GM12878 (cell line): ENCODE measurements around the gene RAB29. TPM values are rescaled to one million over a fixed set of nuclear protein-coding genes. Genes with fewer than 3 reads are reported as not detected.

Source experiments
- ATAC-seq: fragments of 200-7000 bp; cut with Tn5 transposase; 3 replicates; pipeline ENCODE4 v1.9.1; 2020; ENCODE audit warnings: mild to moderate bottlenecking, moderate library complexity
- BruUV-seq: library from RNA; stranded (reverse); fragments of 400-500 nt; replicated peaks from 2 replicates; lab custom pipeline; 2021; lab: Mats Ljungman, UMichigan
- CTCF ChIA-PET: fragments of 300-600 bp; sonication (Branson Sonifier 250); formaldehyde crosslinking; extraction: SDS; loops from one replicate; lab custom pipeline; 2021; ENCODE audit warnings: inconsistent platforms; lab: Yijun Ruan, JAX
- POLR2A ChIA-PET: fragments of 350-600 bp; formaldehyde crosslinking; extraction: SDS; loops from one replicate; lab custom pipeline; 2021; ENCODE audit warnings: inconsistent platforms; lab: Charles Lee
- RAD21 ChIA-PET: fragments of 300-600 bp; sonication (Branson Sonifier 250); formaldehyde crosslinking; loops from one replicate; lab custom pipeline; 2023; ENCODE audit warnings: antibody characterized with exemption; ENCODE audit not compliant: unreplicated experiment; lab: Charles Lee
- SMC1A ChIA-PET: fragments of 300-600 bp; sonication (Branson Sonifier 250); formaldehyde crosslinking; loops from one replicate; lab custom pipeline; 2023; ENCODE audit not compliant: unreplicated experiment, uncharacterized antibody; lab: Charles Lee
- DNase-seq: peaks from one replicate; pipeline ENCODE4 v3.0.0-alpha.2; 2011; ENCODE audit warnings: low read depth, low spot score
- FAIRE-seq: peaks from 3 replicates; lab custom pipeline; 2011; peaks lifted over from hg19 to GRCh38; lab: Jason Lieb, UNC
- H2AFZ ChIP-seq: 2 replicates; pipeline ENCODE4 v1.6.0; 2011; ENCODE audit warnings: low read depth, low read length, control low read depth; ENCODE audit not compliant: control insufficient read depth
- H3K27ac ChIP-seq: 2 replicates; pipeline ENCODE4 v1.5.1; 2011; ENCODE audit warnings: control low read depth; ENCODE audit not compliant: control insufficient read depth, insufficient read depth
- H3K27me3 ChIP-seq, 2 experiments: replicated peaks in 1 of 2; 2 replicates each; pipeline versions ENCODE4 v1.6.0 to v1.6.1; 2011; ENCODE audit warnings: low read length in 1 of 2; ENCODE audit not compliant: control insufficient read depth in 2 of 2, insufficient read depth in 2 of 2
- H3K36me3 ChIP-seq, 2 experiments: 2 replicates each; pipeline ENCODE4 v1.5.1; 2011; ENCODE audit warnings: low read length in 1 of 2; ENCODE audit not compliant: control insufficient read depth in 2 of 2, insufficient read depth in 2 of 2
- H3K4me1 ChIP-seq: 2 replicates; pipeline ENCODE4 v1.6.1; 2011; ENCODE audit warnings: mild to moderate bottlenecking, low read length, moderate library complexity, mixed read lengths; ENCODE audit not compliant: control insufficient read depth, insufficient read depth
- H3K4me2 ChIP-seq: 2 replicates; pipeline ENCODE4 v1.6.0; 2011; ENCODE audit warnings: control low read depth; ENCODE audit not compliant: control insufficient read depth, insufficient read depth
- H3K4me3 ChIP-seq: fragments of 200-600 bp; sonication (generic); 2 replicates; pipeline ENCODE4 v1.5.1; 2016
- H3K79me2 ChIP-seq: 2 replicates; pipeline ENCODE4 v1.6.0; 2011; ENCODE audit warnings: low read length; ENCODE audit not compliant: control insufficient read depth, insufficient read depth
- H3K9ac ChIP-seq: 2 replicates; pipeline ENCODE4 v1.8.0; 2011; ENCODE audit warnings: low read length, control low read depth, mixed read lengths; ENCODE audit not compliant: control insufficient read depth, insufficient read depth
- H3K9me3 ChIP-seq: replicated peaks from 3 replicates; pipeline ENCODE4 v1.5.1; 2011; ENCODE audit warnings: mild to moderate bottlenecking, low read length; ENCODE audit not compliant: control insufficient read depth, insufficient read depth
- H4K20me1 ChIP-seq: 2 replicates; pipeline ENCODE4 v1.6.0; 2011; ENCODE audit not compliant: control insufficient read depth, insufficient read depth
- ATF3 ChIP-seq: IDR thresholded peaks from 2 replicates; pipeline ENCODE4 v1.6.1; 2011; ENCODE audit warnings: low read depth, mild to moderate bottlenecking, low read length, moderate library complexity, borderline replicate concordance; ENCODE audit errors: extremely low read depth
- BRCA1 ChIP-seq: IDR thresholded peaks from 2 replicates; pipeline ENCODE4 v1.6.1; 2011; ENCODE audit warnings: low read depth, low read length, improper control_type of control experiment
- DPF2 ChIP-seq: fragments of 450-650 bp; IDR thresholded peaks from 2 replicates; pipeline ENCODE4 v1.6.1; 2017; ENCODE audit warnings: mild to moderate bottlenecking
- PAX5 ChIP-seq: IDR thresholded peaks from 2 replicates; pipeline ENCODE4 v1.6.1; 2011; ENCODE audit warnings: low read depth, low read length, borderline replicate concordance
- PAX8 ChIP-seq: fragments of 450-650 bp; IDR thresholded peaks from 2 replicates; pipeline ENCODE4 v1.6.1; 2017; ENCODE audit warnings: mild to moderate bottlenecking, moderate library complexity
- SRF ChIP-seq, 2 experiments: IDR thresholded peaks; 2 replicates each; pipeline ENCODE4 v1.6.1; 2011; ENCODE audit warnings: low read depth in 2 of 2, low read length in 2 of 2, mild to moderate bottlenecking in 1 of 2, moderate library complexity in 1 of 2
- TBL1XR1 ChIP-seq: IDR thresholded peaks from 2 replicates; pipeline ENCODE4 v1.6.1; 2012; ENCODE audit warnings: low read depth, low read length, improper control_type of control experiment
- ZNF207 ChIP-seq: fragments of 450-650 bp; IDR thresholded peaks from 2 replicates; pipeline ENCODE4 v1.6.1; 2014; ENCODE audit warnings: antibody characterized with exemption, mild to moderate bottlenecking, borderline replicate concordance
- ZNF384 ChIP-seq: IDR thresholded peaks from 2 replicates; pipeline ENCODE4 v1.6.1; 2012; ENCODE audit warnings: low read depth, mild to moderate bottlenecking, low read length, improper control_type of control experiment, borderline replicate concordance
- WGBS: methylation state at CpG from one replicate; pipeline ENCODE4 v1.1.6; 2016; ENCODE audit warnings: low lambda C conversion rate; ENCODE audit not compliant: insufficient replicate concordance, insufficient coverage; ENCODE audit errors: missing lambda C conversion rate; 5-methylcytosine and 5-hydroxymethylcytosine counted together
- in situ Hi-C: fragments of 300-500 bp; cut with MboI; formaldehyde crosslinking; loops from 9 replicates; pipeline ENCODE4 v1.14.3; 2018; ENCODE audit warnings: mixed read lengths
- intact Hi-C: fragments of 100-400 bp; cut with micrococcal nuclease; formaldehyde crosslinking; loops from one replicate; pipeline ENCODE4 v1.14.2; 2022; ENCODE audit not compliant: unreplicated experiment
- polyA plus RNA-seq, 11 experiments: library from polyadenylated mRNA; depleted of rRNA in 4 of 11; unstranded in 6 of 11; stranded (reverse) in 5 of 11; fragments of >200 nt; fragmentation: Nextera tagmentation in 4 of 11; fragmentation: Illumina TruSeq in 1 of 11; extraction: Ambion mirVana in 4 of 11; extraction: Trizol in 1 of 11; gene quantifications; 1 replicate in 1 of 11; 2 replicates in 10 of 11; pipeline versions ENCODE4 v1.2.1 to v1.2.3, GENCODE V29; 2011 to 2016; ENCODE audit warnings: inconsistent platforms in 2 of 11, missing spikeins in 2 of 11, low read depth in 1 of 11
- total RNA-seq, 4 experiments: library from RNA; depleted of rRNA in 3 of 4; stranded (reverse); fragments of >200 nt in 3 of 4; fragmentation: Illumina TruSeq in 1 of 4; extraction: Trizol in 1 of 4; gene quantifications; 2 replicates each; pipeline versions ENCODE4 v1.2.1 to v1.2.3, GENCODE V29; 2013 to 2021
- TF ChIP-seq, protein P1 (sequence below): IDR thresholded peaks from 2 replicates; pipeline ENCODE4 v1.6.1; 2012; ENCODE audit warnings: low read depth, low read length, improper control_type of control experiment

The RAB29 gene
- total and polyA plus RNA-seq, 10 of the 15 experiments (the other 5 are each of a cell fraction or from before 2014, with no cell fraction given) = 11.7 to 74.5 (median 15.0) TPM

DNA sequence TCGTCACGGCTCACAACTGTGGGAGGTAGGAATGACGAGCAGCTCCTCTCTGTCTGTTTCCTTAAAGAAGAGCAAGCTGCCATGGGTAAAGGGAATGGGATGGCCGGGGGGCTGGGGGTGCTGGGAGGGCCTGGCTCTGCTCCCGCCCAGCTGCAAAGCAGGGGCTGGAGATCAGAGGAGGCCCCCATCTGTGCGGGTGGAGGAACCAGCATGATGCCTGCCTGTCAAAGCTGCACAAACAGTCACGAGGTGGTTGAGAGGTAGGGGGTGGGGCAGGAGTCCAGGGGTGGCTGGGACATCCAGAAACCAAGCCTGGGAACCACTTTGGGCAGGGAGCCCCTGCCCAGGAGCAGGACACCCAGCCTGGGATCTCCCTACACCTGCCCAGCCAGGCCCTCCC, 25.1 kb upstream of the RAB29 start:
- H3K9me3 ChIP-seq = no peaks in the 10 kb centered on the region
- WGBS = 38% methylated on average over 7 of the region's 7 CpGs
- H3K27ac ChIP-seq = no peak overlapping the region
- ChIA-PET SMC1A (no interaction called here), CTCF (interaction anchor here (0.6 to 0.8 kb wide), 2 partner anchors 14 to 177 kb away, joined by 3 read pairs; no protein-coding TSS in a partner anchor)
- no peak overlapping the region for H3K9ac ChIP-seq
- FAIRE-seq (no peak), ATAC-seq (no peak)
- no peak overlapping the region for H3K4me2 ChIP-seq
- no peaks in the 10 kb centered on the region for H3K36me3 ChIP-seq
- H3K27me3 ChIP-seq = no peaks in the 10 kb centered on the region
- TF ChIP-seq, protein P1, sequence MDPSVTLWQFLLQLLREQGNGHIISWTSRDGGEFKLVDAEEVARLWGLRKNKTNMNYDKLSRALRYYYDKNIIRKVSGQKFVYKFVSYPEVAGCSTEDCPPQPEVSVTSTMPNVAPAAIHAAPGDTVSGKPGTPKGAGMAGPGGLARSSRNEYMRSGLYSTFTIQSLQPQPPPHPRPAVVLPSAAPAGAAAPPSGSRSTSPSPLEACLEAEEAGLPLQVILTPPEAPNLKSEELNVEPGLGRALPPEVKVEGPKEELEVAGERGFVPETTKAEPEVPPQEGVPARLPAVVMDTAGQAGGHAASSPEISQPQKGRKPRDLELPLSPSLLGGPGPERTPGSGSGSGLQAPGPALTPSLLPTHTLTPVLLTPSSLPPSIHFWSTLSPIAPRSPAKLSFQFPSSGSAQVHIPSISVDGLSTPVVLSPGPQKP = no peak
- TF ChIP-seq TBL1XR1 (no peak), PAX8 (no peak), ZNF384 (no peak), SRF (IDR thresholded peaks at IDR 0.05; ENCODE audit: low read depth in 2 of 2, low read length in 2 of 2) (no peak), BRCA1 (no peak), PAX5 (no peak), ATF3 (no peak), ZNF207 (no peak), DPF2 (no peak)
- TF ChIP-seq, all 136 proteins: peak for 0
- Histone ChIP-seq H4K20me1 (no peaks in the 10 kb centered on the region), H2AFZ (no peak overlapping the region), H3K79me2 (no peaks in the 10 kb centered on the region), H3K4me1 (no peaks in the 10 kb centered on the region; the same call in 1 of the 2 replicates), H3K4me3 (no peak overlapping the region)
- no peak for DNase-seq
- intact Hi-C loops (no loop called here), in situ Hi-C loops (no loop called here)
- ChIA-PET POLR2A (no interaction called here), RAD21 (no interaction called here)
- BruUV-seq = no TSS peak
